ENCODE measurements around the gene DLG1. TPM values are rescaled to one million over a fixed set of nuclear protein-coding genes. Genes with fewer than 3 reads are reported as not detected.

DLG1 gene
- total RNA-seq, result 62.1 TPM

GRCh38 chr3:197298341-197298944 lies at the start of gene DLG1:
Gene DLG1, minus strand, starts transcription at chr3:197298612. Its CDS starts 1,408 bp downstream, at chr3:197297204.
- Histone ChIP-seq H3K4me3 (ENCODE audit: low read length in 3 of 3) (peak within 1 kb of the TSS; percentile 87 to 95 (median 91)), H3K27me3 (ENCODE audit: control insufficient read depth in 3 of 3, insufficient read depth in 3 of 3, low read length in 3 of 3) (no peaks in the 10 kb centered on the region), H3K9me3 (ENCODE audit: control insufficient read depth in 3 of 3, low read length in 3 of 3) (no peaks in the 10 kb centered on the region), H3K9ac (ENCODE audit: low read depth in 1 of 3, low read length in 3 of 3) (peak within 1 kb of the TSS; percentile 84 to 89 (median 88)), H3K36me3 (ENCODE audit: control insufficient read depth in 3 of 3, insufficient read depth in 3 of 3, low read length in 3 of 3) (peaks cover 0 to 6% (median 5%) of the 10 kb centered on the region in 3 donors), H3K27ac (ENCODE audit: low read depth, low read length) (peak within 1 kb of the TSS; percentile 84), H3K4me1 (ENCODE audit: control insufficient read depth in 3 of 3, insufficient read depth in 3 of 3, low read length in 3 of 3) (peaks cover 7 to 16% (median 9%) of the 10 kb centered on the region in 3 donors)

GRCh38 chr3:197348014-197348413 lies 49.6 kb upstream of the DLG1 start:
- Histone ChIP-seq H3K9me3 (ENCODE audit: control insufficient read depth in 3 of 3, low read length in 3 of 3) (peaks cover 0 to 2% (median 0%) of the 10 kb centered on the region in 3 donors), H3K27ac (ENCODE audit: low read depth, low read length) (no peak overlapping the region), H3K9ac (ENCODE audit: low read depth in 1 of 3, low read length in 3 of 3) (no peak overlapping the region), H3K4me1 (ENCODE audit: control insufficient read depth in 3 of 3, insufficient read depth in 3 of 3, low read length in 3 of 3) (peaks cover 5 to 8% (median 7%) of the 10 kb centered on the region in 3 donors), H3K4me3 (ENCODE audit: low read length in 3 of 3) (no peak overlapping the region), H3K27me3 (ENCODE audit: control insufficient read depth in 3 of 3, insufficient read depth in 3 of 3, low read length in 3 of 3) (no peaks in the 10 kb centered on the region), H3K36me3 (ENCODE audit: control insufficient read depth in 3 of 3, insufficient read depth in 3 of 3, low read length in 3 of 3) (no peaks in the 10 kb centered on the region)

GRCh38 chr3:197345390-197345789 lies 47.0 kb upstream of the DLG1 start:
- Histone ChIP-seq H3K9me3 (ENCODE audit: control insufficient read depth in 3 of 3, low read length in 3 of 3) (no peaks in the 10 kb centered on the region), H3K4me3 (ENCODE audit: low read length in 3 of 3) (no peak overlapping the region), H3K27me3 (ENCODE audit: control insufficient read depth in 3 of 3, insufficient read depth in 3 of 3, low read length in 3 of 3) (no peaks in the 10 kb centered on the region), H3K9ac (ENCODE audit: low read depth in 1 of 3, low read length in 3 of 3) (no peak overlapping the region), H3K27ac (ENCODE audit: low read depth, low read length) (no peak overlapping the region), H3K4me1 (ENCODE audit: control insufficient read depth in 3 of 3, insufficient read depth in 3 of 3, low read length in 3 of 3) (no peaks in the 10 kb centered on the region), H3K36me3 (ENCODE audit: control insufficient read depth in 3 of 3, insufficient read depth in 3 of 3, low read length in 3 of 3) (no peaks in the 10 kb centered on the region)

GRCh38 chr3:197344582-197345318 lies 46.3 kb upstream of the DLG1 start:
- Histone ChIP-seq H3K4me3 (ENCODE audit: low read length in 3 of 3) (no peak overlapping the region), H3K4me1 (ENCODE audit: control insufficient read depth in 3 of 3, insufficient read depth in 3 of 3, low read length in 3 of 3) (no peaks in the 10 kb centered on the region), H3K27ac (ENCODE audit: low read depth, low read length) (no peak overlapping the region), H3K27me3 (ENCODE audit: control insufficient read depth in 3 of 3, insufficient read depth in 3 of 3, low read length in 3 of 3) (no peaks in the 10 kb centered on the region), H3K9ac (ENCODE audit: low read depth in 1 of 3, low read length in 3 of 3) (no peak overlapping the region), H3K36me3 (ENCODE audit: control insufficient read depth in 3 of 3, insufficient read depth in 3 of 3, low read length in 3 of 3) (no peaks in the 10 kb centered on the region), H3K9me3 (ENCODE audit: control insufficient read depth in 3 of 3, low read length in 3 of 3) (no peaks in the 10 kb centered on the region)

- no peaks in the 10 kb centered on the region for H3K36me3 ChIP-seq (ENCODE audit: control insufficient read depth in 3 of 3, insufficient read depth in 3 of 3, low read length in 3 of 3)
- H3K9me3 ChIP-seq (ENCODE audit: control insufficient read depth in 3 of 3, low read length in 3 of 3), result no peaks in the 10 kb centered on the region
- peaks cover 0 to 2% (median 0%) of the 10 kb centered on the region in 3 donors for H3K4me1 ChIP-seq (ENCODE audit: control insufficient read depth in 3 of 3, insufficient read depth in 3 of 3, low read length in 3 of 3)
- no peaks in the 10 kb centered on the region for H3K27me3 ChIP-seq (ENCODE audit: control insufficient read depth in 3 of 3, insufficient read depth in 3 of 3, low read length in 3 of 3)
- no peak overlapping the region for H3K4me3 ChIP-seq (ENCODE audit: low read length in 3 of 3)
- H3K9ac ChIP-seq (ENCODE audit: low read depth in 1 of 3, low read length in 3 of 3), result no peak overlapping the region
- no peak overlapping the region for H3K27ac ChIP-seq (ENCODE audit: low read depth, low read length)
These were observed 45.4 kb upstream of the DLG1 start for GRCh38 chr3:197343656-197344408.

- peaks cover 0 to 2% (median 0%) of the 10 kb centered on the region in 3 donors for H3K4me1 ChIP-seq (ENCODE audit: control insufficient read depth in 3 of 3, insufficient read depth in 3 of 3, low read length in 3 of 3)
These were observed 44.7 kb upstream of the DLG1 start for GRCh38 chr3:197343111-197343510.

GRCh38 chr3:197340521-197340871 lies 42.1 kb upstream of the DLG1 start:
- Histone ChIP-seq H3K36me3 (ENCODE audit: control insufficient read depth in 3 of 3, insufficient read depth in 3 of 3, low read length in 3 of 3) (no peaks in the 10 kb centered on the region), H3K27ac (ENCODE audit: low read depth, low read length) (no peak overlapping the region), H3K27me3 (ENCODE audit: control insufficient read depth in 3 of 3, insufficient read depth in 3 of 3, low read length in 3 of 3) (no peaks in the 10 kb centered on the region), H3K4me1 (ENCODE audit: control insufficient read depth in 3 of 3, insufficient read depth in 3 of 3, low read length in 3 of 3) (peaks cover 6 to 13% (median 9%) of the 10 kb centered on the region in 3 donors), H3K4me3 (ENCODE audit: low read length in 3 of 3) (no peak overlapping the region), H3K9ac (ENCODE audit: low read depth in 1 of 3, low read length in 3 of 3) (no peak overlapping the region), H3K9me3 (ENCODE audit: control insufficient read depth in 3 of 3, low read length in 3 of 3) (no peaks in the 10 kb centered on the region)

More at GRCh38 chr3:197343111-197343510, 44.7 kb upstream of the DLG1 start:
- Histone ChIP-seq H3K36me3 (ENCODE audit: control insufficient read depth in 3 of 3, insufficient read depth in 3 of 3, low read length in 3 of 3) (no peaks in the 10 kb centered on the region), H3K27ac (ENCODE audit: low read depth, low read length) (no peak overlapping the region), H3K4me3 (ENCODE audit: low read length in 3 of 3) (no peak overlapping the region), H3K9me3 (ENCODE audit: control insufficient read depth in 3 of 3, low read length in 3 of 3) (no peaks in the 10 kb centered on the region), H3K27me3 (ENCODE audit: control insufficient read depth in 3 of 3, insufficient read depth in 3 of 3, low read length in 3 of 3) (no peaks in the 10 kb centered on the region), H3K9ac (ENCODE audit: low read depth in 1 of 3, low read length in 3 of 3) (no peak overlapping the region)

- Histone ChIP-seq H3K27ac (ENCODE audit: low read depth, low read length) (no peak overlapping the region), H3K4me1 (ENCODE audit: control insufficient read depth in 3 of 3, insufficient read depth in 3 of 3, low read length in 3 of 3) (peaks cover 7 to 14% (median 13%) of the 10 kb centered on the region in 3 donors), H3K36me3 (ENCODE audit: control insufficient read depth in 3 of 3, insufficient read depth in 3 of 3, low read length in 3 of 3) (no peaks in the 10 kb centered on the region), H3K27me3 (ENCODE audit: control insufficient read depth in 3 of 3, insufficient read depth in 3 of 3, low read length in 3 of 3) (no peaks in the 10 kb centered on the region), H3K4me3 (ENCODE audit: low read length in 3 of 3) (no peak overlapping the region), H3K9ac (ENCODE audit: low read depth in 1 of 3, low read length in 3 of 3) (peak overlapping the region in 1 of 3 donors; percentile 24), H3K9me3 (ENCODE audit: control insufficient read depth in 3 of 3, low read length in 3 of 3) (no peaks in the 10 kb centered on the region)
These were observed 41.6 kb upstream of the DLG1 start for GRCh38 chr3:197339841-197340520.

- Histone ChIP-seq H3K4me1 (ENCODE audit: control insufficient read depth in 3 of 3, insufficient read depth in 3 of 3, low read length in 3 of 3) (peaks cover 7 to 14% (median 13%) of the 10 kb centered on the region in 3 donors), H3K36me3 (ENCODE audit: control insufficient read depth in 3 of 3, insufficient read depth in 3 of 3, low read length in 3 of 3) (no peaks in the 10 kb centered on the region), H3K4me3 (ENCODE audit: low read length in 3 of 3) (no peak overlapping the region), H3K27me3 (ENCODE audit: control insufficient read depth in 3 of 3, insufficient read depth in 3 of 3, low read length in 3 of 3) (no peaks in the 10 kb centered on the region), H3K9me3 (ENCODE audit: control insufficient read depth in 3 of 3, low read length in 3 of 3) (no peaks in the 10 kb centered on the region), H3K27ac (ENCODE audit: low read depth, low read length) (no peak overlapping the region), H3K9ac (ENCODE audit: low read depth in 1 of 3, low read length in 3 of 3) (no peak overlapping the region)
These were observed 40.2 kb upstream of the DLG1 start for GRCh38 chr3:197338586-197338985.
